Effector memory CD8-positive, alpha-beta T cell (primary cell): ENCODE measurements around the gene CRY1.
"Not testable (repeated sequence)": the region's sequence is repeated elsewhere in the genome, so short reads cannot be mapped to it uniquely, and the experiment has no call there.

Experiments used
- ATAC-seq: fragments of 150-1000 bp; cut with Tn5 transposase; replicated peaks from 2 replicates; pipeline ENCODE4 v1.10.0; 2021; ENCODE audit warnings: mild to moderate bottlenecking, moderate library complexity
- DNase-seq, 3 experiments: peaks; one replicate each; pipeline ENCODE4 v3.0.0; 2021
- H3K27ac Mint-ChIP-seq, 2 donors: one replicate each; pipeline ENCODE4 v1.8.0; 2022; ENCODE audit warnings: mild to moderate bottlenecking in 2 of 2, mixed read lengths in 2 of 2, moderate library complexity in 2 of 2
- H3K27me3 Mint-ChIP-seq, 2 donors: one replicate each; pipeline ENCODE4 v1.8.0; 2022; ENCODE audit warnings: mixed read lengths in 2 of 2
- H3K36me3 Mint-ChIP-seq: one replicate; pipeline ENCODE4 v1.8.0; 2022; ENCODE audit warnings: mild to moderate bottlenecking, moderate library complexity, mixed read lengths; ENCODE audit not compliant: insufficient read depth
- H3K4me1 Mint-ChIP-seq, 2 donors: one replicate each; pipeline ENCODE4 v1.8.0; 2022; ENCODE audit warnings: low read depth in 2 of 2, mixed read lengths in 2 of 2
- H3K4me3 Mint-ChIP-seq, 2 donors: one replicate each; pipeline ENCODE4 v1.8.0; 2022; ENCODE audit warnings: mild to moderate bottlenecking in 2 of 2, mixed read lengths in 2 of 2, moderate library complexity in 2 of 2
- H3K9me3 Mint-ChIP-seq, 2 donors: one replicate each; pipeline ENCODE4 v1.8.0; 2022; ENCODE audit warnings: mixed read lengths in 2 of 2

The CRY1 gene

DNA sequence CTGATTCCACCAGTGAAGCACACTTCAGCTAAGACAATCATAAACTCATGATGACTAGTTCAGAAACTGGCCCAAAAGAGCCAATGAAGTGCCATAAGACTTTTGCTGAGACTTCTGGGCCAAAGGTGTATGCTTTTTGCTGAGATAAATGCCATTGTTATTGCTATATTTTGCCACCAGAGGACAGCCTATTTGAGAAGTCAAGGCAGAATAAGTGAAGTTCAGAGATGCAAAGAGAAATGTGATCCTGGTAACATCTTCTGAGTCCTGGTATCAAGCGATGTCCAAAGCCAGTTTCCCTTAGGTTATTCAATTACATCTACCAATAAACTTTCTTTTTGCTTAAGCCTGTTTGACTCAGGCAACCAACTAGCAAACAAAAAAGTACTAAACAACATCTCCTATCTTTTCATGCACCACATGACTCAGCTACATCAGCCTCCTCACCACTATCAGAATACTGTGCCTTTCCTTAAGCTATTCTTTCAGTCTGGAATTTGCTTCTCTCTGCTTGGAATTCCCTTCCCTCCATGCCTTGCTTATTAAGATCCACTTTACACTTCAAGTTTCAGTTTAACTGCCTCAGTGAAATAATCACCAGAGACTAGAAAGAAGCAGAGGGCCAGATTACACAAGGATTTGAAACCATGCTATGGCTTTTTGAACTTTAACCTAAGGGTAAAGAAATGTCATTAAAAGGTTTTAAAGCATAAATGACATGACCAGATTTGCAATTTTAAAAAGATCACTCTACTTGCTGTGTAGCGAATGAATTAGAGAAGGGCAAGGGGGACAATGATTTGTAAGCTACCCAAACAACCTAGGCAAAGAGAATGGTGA, 14.0 kb downstream of the CRY1 start:
- H3K36me3 Mint-ChIP-seq, result no peaks in the 10 kb centered on the region
- H3K9me3 Mint-ChIP-seq, result peaks cover 5 to 9% of the 10 kb centered on the region in 2 donors
- H3K27ac Mint-ChIP-seq, result no peak overlapping the region
- peaks cover 15 to 16% of the 10 kb centered on the region in 2 donors for H3K4me1 Mint-ChIP-seq
- ATAC-seq (peak; percentile 73), DNase-seq (no peak)
- H3K4me3 Mint-ChIP-seq, result no peak overlapping the region
- H3K27me3 Mint-ChIP-seq, result no peaks in the 10 kb centered on the region

- H3K9me3 Mint-ChIP-seq, result not testable (repeated sequence)
- H3K4me1 Mint-ChIP-seq, result peaks cover 19 to 22% of the 10 kb centered on the region in 2 donors
Measured at GRCh38 chr12:107073266-107073665, 20.1 kb downstream of the CRY1 start.

DNA sequence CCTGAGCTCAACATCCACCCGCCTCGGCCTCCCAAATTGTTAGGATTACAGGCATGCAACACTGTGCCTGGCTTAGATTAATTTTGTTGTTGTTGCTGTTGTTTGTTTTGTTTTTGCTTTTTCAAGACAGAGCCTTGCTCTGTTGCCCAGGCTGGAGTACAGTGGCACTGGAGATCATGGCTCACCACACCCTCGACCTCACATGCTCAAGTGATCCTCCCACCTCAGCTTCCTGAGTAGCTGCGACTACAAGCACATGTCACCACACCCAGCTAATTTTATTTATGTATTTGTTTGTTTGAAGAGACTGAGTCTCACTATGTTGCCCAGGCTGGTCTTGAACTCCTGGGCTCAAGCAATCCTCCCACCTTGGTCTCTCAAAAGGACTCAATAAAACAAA, 26.7 kb downstream of the CRY1 start:
- Mint-ChIP-seq H3K27ac (no peak overlapping the region), H3K27me3 (no peaks in the 10 kb centered on the region), H3K4me3 (peak overlapping the region in 1 of 2 donors; percentile 12), H3K36me3 (peaks cover 12% of the 10 kb centered on the region), H3K9me3 (peaks cover 0 to 9% of the 10 kb centered on the region in 2 donors), H3K4me1 (peaks cover 15 to 16% of the 10 kb centered on the region in 2 donors)
- DNase-seq, result no peak
- ATAC-seq, result peak; percentile 36

More at GRCh38 chr12:107073266-107073665, 20.1 kb downstream of the CRY1 start:
- H3K27me3 Mint-ChIP-seq, H3K4me3 Mint-ChIP-seq, H3K36me3 Mint-ChIP-seq, ATAC-seq, H3K27ac Mint-ChIP-seq, DNase-seq: not testable (repeated sequence)

- Mint-ChIP-seq H3K27me3 (no peaks in the 10 kb centered on the region), H3K4me1 (peaks cover 15 to 19% of the 10 kb centered on the region in 2 donors), H3K27ac (no peak overlapping the region), H3K36me3 (peaks cover 17% of the 10 kb centered on the region), H3K4me3 (peak overlapping the region in 1 of 2 donors; percentile 10), H3K9me3 (peaks cover 0 to 9% of the 10 kb centered on the region in 2 donors)
- DNase-seq (no peak), ATAC-seq (no peak)
Measured at GRCh38 chr12:107064687-107065086, 28.7 kb downstream of the CRY1 start.

- Mint-ChIP-seq H3K9me3 (peaks cover 0 to 9% of the 10 kb centered on the region in 2 donors), H3K27me3 (no peaks in the 10 kb centered on the region), H3K27ac (no peak overlapping the region), H3K4me1 (peaks cover 15 to 19% of the 10 kb centered on the region in 2 donors), H3K36me3 (peaks cover 17% of the 10 kb centered on the region), H3K4me3 (no peak overlapping the region)
- DNase-seq, result no peak
- ATAC-seq, result no peak
Measured at GRCh38 chr12:107064243-107064642, 29.1 kb downstream of the CRY1 start.

DNA sequence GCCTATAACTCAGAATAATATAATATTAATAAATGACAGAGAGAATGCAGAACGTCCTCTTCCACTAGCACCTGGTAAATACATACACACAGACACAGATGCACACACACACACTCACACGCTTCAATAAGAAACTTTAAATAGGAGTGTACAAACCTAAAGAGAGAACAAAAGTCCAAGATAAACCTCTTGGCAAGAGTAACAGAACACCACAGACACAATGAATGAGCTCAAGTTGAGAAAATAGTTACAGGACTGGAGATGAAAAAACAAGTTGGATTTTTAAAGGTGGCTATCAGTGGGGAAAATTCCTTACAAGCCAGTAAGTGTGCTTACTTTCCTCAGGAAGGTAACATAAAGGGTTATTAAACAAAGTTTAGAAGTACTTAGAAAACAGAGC, 35.2 kb downstream of the CRY1 start:
- no peaks in the 10 kb centered on the region for H3K27me3 Mint-ChIP-seq
- peaks cover 1 to 22% of the 10 kb centered on the region in 2 donors for H3K4me1 Mint-ChIP-seq
- no peaks in the 10 kb centered on the region for H3K9me3 Mint-ChIP-seq
- DNase-seq, result no peak
- no peak overlapping the region for H3K4me3 Mint-ChIP-seq
- H3K36me3 Mint-ChIP-seq, result peaks cover 18% of the 10 kb centered on the region
- H3K27ac Mint-ChIP-seq, result peak overlapping the region; percentile 20 to 71
- no peak for ATAC-seq

GRCh38 chr12:107057071-107057834, 36.1 kb downstream of the CRY1 start:
- peaks cover 1 to 28% of the 10 kb centered on the region in 2 donors for H3K4me1 Mint-ChIP-seq
- ATAC-seq, result peak; percentile 19
- DNase-seq, result no peak

GRCh38 chr12:107053709-107054108, 39.6 kb downstream of the CRY1 start:
- Mint-ChIP-seq H3K4me3 (no peak overlapping the region), H3K9me3 (peaks cover 0 to 9% of the 10 kb centered on the region in 2 donors), H3K4me1 (peaks cover 8 to 34% of the 10 kb centered on the region in 2 donors), H3K36me3 (peaks cover 13% of the 10 kb centered on the region), H3K27ac (no peak overlapping the region), H3K27me3 (no peaks in the 10 kb centered on the region)
- DNase-seq (no peak), ATAC-seq (no peak)

More at GRCh38 chr12:107057071-107057834, 36.1 kb downstream of the CRY1 start:
- Mint-ChIP-seq H3K27ac (peak overlapping the region in 1 of 2 donors; percentile 71), H3K4me3 (no peak overlapping the region), H3K27me3 (no peaks in the 10 kb centered on the region), H3K9me3 (peaks cover 0 to 8% of the 10 kb centered on the region in 2 donors), H3K36me3 (peaks cover 18% of the 10 kb centered on the region)

- DNase-seq (no peak), ATAC-seq (no peak)
- Mint-ChIP-seq H3K4me1 (peaks cover 15 to 26% of the 10 kb centered on the region in 2 donors), H3K27me3 (no peaks in the 10 kb centered on the region), H3K27ac (no peak overlapping the region), H3K4me3 (no peak overlapping the region), H3K36me3 (peaks cover 5% of the 10 kb centered on the region), H3K9me3 (no peaks in the 10 kb centered on the region)
Measured at GRCh38 chr12:107045186-107045585, 48.2 kb downstream of the CRY1 start.

DNA sequence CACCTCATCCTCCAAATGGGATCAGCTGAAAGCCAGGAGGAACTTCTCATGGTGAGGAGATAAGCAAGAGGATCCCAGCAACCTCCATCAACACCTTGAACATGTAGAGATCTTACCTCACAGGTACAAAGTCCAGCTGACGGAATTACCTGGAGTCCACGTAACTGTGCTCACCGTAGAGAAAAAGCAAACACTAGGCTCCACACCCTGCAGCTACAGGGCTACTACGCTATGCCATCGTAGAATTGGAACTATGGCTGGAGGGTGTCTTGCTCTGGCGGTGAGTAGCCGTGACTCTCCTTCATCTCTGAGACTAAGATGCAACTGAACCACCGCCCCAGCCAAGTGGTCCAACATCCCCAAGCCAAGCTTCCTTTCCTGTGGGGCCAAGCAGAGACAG, 50.5 kb downstream of the CRY1 start:
- no peak overlapping the region for H3K4me3 Mint-ChIP-seq
- H3K27me3 Mint-ChIP-seq, result no peaks in the 10 kb centered on the region
- no peak overlapping the region for H3K27ac Mint-ChIP-seq
- H3K36me3 Mint-ChIP-seq, result peaks cover 5% of the 10 kb centered on the region
- H3K4me1 Mint-ChIP-seq, result peaks cover 12 to 29% of the 10 kb centered on the region in 2 donors
- H3K9me3 Mint-ChIP-seq, result no peaks in the 10 kb centered on the region
- DNase-seq, result no peak
- no peak for ATAC-seq

GRCh38 chr12:107035733-107036132, 57.6 kb downstream of the CRY1 start:
- no peak for ATAC-seq
- peaks cover 0 to 2% of the 10 kb centered on the region in 2 donors for H3K9me3 Mint-ChIP-seq
- H3K4me3 Mint-ChIP-seq, result no peak overlapping the region
- DNase-seq, result no peak
- H3K27ac Mint-ChIP-seq, result no peak overlapping the region
- no peaks in the 10 kb centered on the region for H3K27me3 Mint-ChIP-seq
- peaks cover 9 to 28% of the 10 kb centered on the region in 2 donors for H3K4me1 Mint-ChIP-seq
- H3K36me3 Mint-ChIP-seq, result peaks cover 7% of the 10 kb centered on the region

- DNase-seq (no peak), ATAC-seq (no peak)
- peaks cover 14 to 30% of the 10 kb centered on the region in 2 donors for H3K4me1 Mint-ChIP-seq
Measured at GRCh38 chr12:107033758-107034739, 59.3 kb downstream of the CRY1 start.

More at GRCh38 chr12:107033758-107034739, 59.3 kb downstream of the CRY1 start:
- peaks cover 0 to 2% of the 10 kb centered on the region in 2 donors for H3K9me3 Mint-ChIP-seq
- no peaks in the 10 kb centered on the region for H3K27me3 Mint-ChIP-seq
- no peak overlapping the region for H3K4me3 Mint-ChIP-seq
- H3K36me3 Mint-ChIP-seq, result peaks cover 16% of the 10 kb centered on the region
- no peak overlapping the region for H3K27ac Mint-ChIP-seq
